H1 (cell line): ENCODE results near the gene TECPR2. TPM values are rescaled to one million over a fixed set of nuclear protein-coding genes. Genes with fewer than 3 reads are reported as not detected.

Source experiments
- CTCF ChIA-PET: fragments of 300-600 bp; sonication (Branson Sonifier 250); formaldehyde crosslinking; loops from one replicate; lab custom pipeline; 2021; ENCODE audit not compliant: partially characterized antibody; lab: Charles Lee
- POLR2A ChIA-PET: fragments of 300-600 bp; sonication (Branson Sonifier 250); formaldehyde crosslinking; loops from one replicate; lab custom pipeline; 2021; ENCODE audit warnings: inconsistent platforms; ENCODE audit not compliant: partially characterized antibody; lab: Charles Lee
- DNase-seq, 2 experiments: peaks; one replicate each; pipeline versions ENCODE4 v3.0.0 to v3.0.0-alpha.2; 2010 to 2022; ENCODE audit warnings: low spot score in 2 of 2, low read depth in 1 of 2, mixed read lengths in 1 of 2
- FAIRE-seq: peaks from 2 replicates; lab custom pipeline; 2011; peaks lifted over from hg19 to GRCh38; lab: Jason Lieb, UNC
- H2AFZ ChIP-seq: 2 replicates; pipeline ENCODE4 v1.8.1; 2012; ENCODE audit warnings: low read length, inconsistent platforms
- H2AK5ac ChIP-seq: 2 replicates; pipeline ENCODE4 v1.6.1; 2013; ENCODE audit warnings: low read depth, low read length
- H2BK120ac ChIP-seq: replicated peaks from 2 replicates; pipeline ENCODE3; 2013; ENCODE audit warnings: low read depth, low read length, inconsistent platforms
- H2BK12ac ChIP-seq: 2 replicates; pipeline ENCODE4 v1.6.1; 2013; ENCODE audit warnings: low read depth, low read length
- H2BK15ac ChIP-seq: 2 replicates; pipeline ENCODE4 v1.6.1; 2013; ENCODE audit warnings: low read length
- H2BK20ac ChIP-seq: 2 replicates; pipeline ENCODE4 v1.6.1; 2013; ENCODE audit warnings: low read length
- H2BK5ac ChIP-seq: 2 replicates; pipeline ENCODE4 v1.6.1; 2013; ENCODE audit warnings: low read depth, low read length
- H3K14ac ChIP-seq: 2 replicates; pipeline ENCODE4 v1.6.1; 2013; ENCODE audit warnings: inconsistent platforms; ENCODE audit not compliant: insufficient read length
- H3K18ac ChIP-seq: 2 replicates; pipeline ENCODE4 v1.6.1; 2013; ENCODE audit warnings: low read length; ENCODE audit errors: extremely low read depth
- H3K23ac ChIP-seq: 2 replicates; pipeline ENCODE4 v1.6.1; 2013; ENCODE audit warnings: inconsistent platforms; ENCODE audit not compliant: insufficient read length
- H3K23me2 ChIP-seq: 2 replicates; pipeline ENCODE4 v1.6.1; 2013; ENCODE audit warnings: low read depth, low read length
- H3K27ac ChIP-seq: 2 replicates; pipeline ENCODE4 v1.6.1; 2011; ENCODE audit warnings: low read depth, low read length, inconsistent platforms
- H3K27me3 ChIP-seq, 4 experiments: replicated peaks in 1 of 4; 1 replicate in 1 of 4; 2 replicates in 3 of 4; pipeline versions ENCODE4 v1.6.1 to v1.8.1; 2011 to 2013; ENCODE audit warnings: low read length in 3 of 4, mild to moderate bottlenecking in 3 of 4, inconsistent platforms in 2 of 4, mixed read lengths in 2 of 4, moderate library complexity in 1 of 4; ENCODE audit not compliant: control insufficient read depth in 3 of 4, insufficient read depth in 3 of 4; ENCODE audit errors: extremely low read depth in 1 of 4
- H3K36me3 ChIP-seq, 4 experiments: 2 replicates each; pipeline versions ENCODE4 v1.6.1 to v1.8.1; 2011 to 2013; ENCODE audit warnings: mild to moderate bottlenecking in 4 of 4, low read length in 3 of 4, moderate library complexity in 2 of 4, control low read depth in 1 of 4, inconsistent platforms in 1 of 4; ENCODE audit not compliant: insufficient read depth in 4 of 4, control insufficient read depth in 2 of 4
- H3K4ac ChIP-seq: replicated peaks from 2 replicates; pipeline ENCODE3; 2013; ENCODE audit warnings: low read length, low read depth, mixed read lengths, inconsistent platforms; ENCODE audit not compliant: insufficient read length
- H3K4me1 ChIP-seq, 4 experiments: replicated peaks in 1 of 4; 1 replicate in 1 of 4; 2 replicates in 3 of 4; pipeline versions ENCODE4 v1.6.1 to v1.8.1; 2011 to 2013; ENCODE audit warnings: low read length in 3 of 4, inconsistent platforms in 2 of 4, mixed read lengths in 1 of 4; ENCODE audit not compliant: insufficient read depth in 4 of 4, control insufficient read depth in 3 of 4
- H3K4me2 ChIP-seq, 2 experiments: 2 replicates each; pipeline versions ENCODE4 v1.6.1 to v1.8.1; 2011 to 2013; ENCODE audit warnings: low read depth in 2 of 2, low read length in 2 of 2, control low read depth in 1 of 2, inconsistent platforms in 1 of 2, mild to moderate bottlenecking in 1 of 2; ENCODE audit not compliant: insufficient read depth in 1 of 2
- H3K4me3 ChIP-seq, 4 experiments: fragments of 200-600, 300-600 bp in 1 of 4; sonication (generic), shearing (Covaris generic), sonication (Bioruptor Twin) in 1 of 4; 2 replicates each; pipeline versions ENCODE4 v1.5.1 to v1.8.1; 2011 to 2016; ENCODE audit warnings: low read length in 4 of 4, low read depth in 3 of 4, control low read depth in 2 of 4, inconsistent platforms in 2 of 4, mild to moderate bottlenecking in 2 of 4, mixed read lengths in 1 of 4, moderate library complexity in 1 of 4; ENCODE audit not compliant: insufficient read depth in 2 of 4; ENCODE audit errors: extremely low read depth in 1 of 4
- H3K56ac ChIP-seq: replicated peaks from 2 replicates; pipeline ENCODE3; 2013; ENCODE audit warnings: low read depth, mild to moderate bottlenecking, mixed read lengths, low read length, inconsistent platforms; ENCODE audit not compliant: insufficient read length
- H3K79me1 ChIP-seq: 2 replicates; pipeline ENCODE4 v1.6.1; 2013; ENCODE audit warnings: low read depth, low read length, control low read depth
- H3K79me2 ChIP-seq, 2 experiments: 2 replicates each; pipeline versions ENCODE4 v1.6.1 to v1.8.1; 2012 to 2013; ENCODE audit warnings: low read length in 2 of 2, mild to moderate bottlenecking in 2 of 2, inconsistent platforms in 1 of 2; ENCODE audit not compliant: insufficient read depth in 2 of 2, control insufficient read depth in 1 of 2
- H3K9ac ChIP-seq, 4 experiments: replicated peaks in 1 of 4; 1 replicate in 1 of 4; 2 replicates in 3 of 4; pipeline versions ENCODE4 v1.6.1 to v1.8.1; 2011 to 2013; ENCODE audit warnings: low read depth in 3 of 4, low read length in 3 of 4, control low read depth in 2 of 4, mild to moderate bottlenecking in 2 of 4, moderate library complexity in 2 of 4, inconsistent platforms in 1 of 4; ENCODE audit errors: extremely low read depth in 1 of 4
- H3K9me3 ChIP-seq, 2 experiments: 2 replicates each; pipeline versions ENCODE4 v1.6.1 to v1.8.1; 2012 to 2013; ENCODE audit warnings: mild to moderate bottlenecking in 2 of 2, moderate library complexity in 2 of 2, control low read depth in 1 of 2, inconsistent platforms in 1 of 2, low read depth in 1 of 2, low read length in 1 of 2, mixed read lengths in 1 of 2; ENCODE audit not compliant: insufficient read depth in 2 of 2
- H4K20me1 ChIP-seq, 2 experiments: replicated peaks in 1 of 2; 2 replicates each; pipeline versions ENCODE3 to v1.8.1; 2011 to 2013; ENCODE audit warnings: inconsistent platforms in 2 of 2, low read length in 2 of 2, mild to moderate bottlenecking in 1 of 2; ENCODE audit not compliant: insufficient read depth in 2 of 2, control insufficient read depth in 1 of 2
- H4K5ac ChIP-seq: 2 replicates; pipeline ENCODE4 v1.6.1; 2013; ENCODE audit warnings: low read length, low read depth, mixed read lengths, inconsistent platforms; ENCODE audit not compliant: insufficient read length
- H4K8ac ChIP-seq: 2 replicates; pipeline ENCODE4 v1.8.0; 2013; ENCODE audit warnings: mild to moderate bottlenecking, moderate library complexity, low read length, inconsistent platforms; ENCODE audit not compliant: insufficient read depth; ENCODE audit errors: extremely low read depth
- H4K91ac ChIP-seq: replicated peaks from 2 replicates; pipeline ENCODE3; 2013; ENCODE audit warnings: low read length, mixed read lengths, inconsistent platforms; ENCODE audit not compliant: insufficient read length
- ASH2L ChIP-seq: fragments of 200-600, 300-600 bp; sonication (generic); IDR thresholded peaks from one replicate; pipeline ENCODE4 v1.7.1; 2017; ENCODE audit warnings: low read length
- BCL11A ChIP-seq, 2 experiments: IDR thresholded peaks; one replicate each; pipeline ENCODE4 v1.6.1; 2011; ENCODE audit warnings: low read depth in 2 of 2, low read length in 2 of 2, mild to moderate bottlenecking in 2 of 2
- E2F6 ChIP-seq: IDR thresholded peaks from 2 replicates; pipeline ENCODE4 v1.6.1; 2012; ENCODE audit warnings: inconsistent platforms
- JUND ChIP-seq: IDR thresholded peaks from 2 replicates; pipeline ENCODE4 v1.6.1; 2011; ENCODE audit warnings: mild to moderate bottlenecking, improper control_type of control experiment, low read length
- POLR2A ChIP-seq, 2 experiments: IDR thresholded peaks; 1 replicate in 1 of 2; 2 replicates in 1 of 2; pipeline ENCODE4 v1.6.1; 2011; ENCODE audit warnings: low read depth in 2 of 2, low read length in 2 of 2, mild to moderate bottlenecking in 2 of 2; ENCODE audit errors: control extremely low read depth in 1 of 2
- RFX5 ChIP-seq: IDR thresholded peaks from 2 replicates; pipeline ENCODE4 v1.6.1; 2011; ENCODE audit warnings: low read depth, low read length, improper control_type of control experiment, borderline replicate concordance
- RXRA ChIP-seq: IDR thresholded peaks from 2 replicates; pipeline ENCODE4 v1.6.1; 2011; ENCODE audit warnings: low read depth, mild to moderate bottlenecking, low read length, moderate library complexity; ENCODE audit not compliant: insufficient read depth
- SP1 ChIP-seq: IDR thresholded peaks from 2 replicates; pipeline ENCODE4 v1.6.1; 2011; ENCODE audit warnings: low read depth, low read length
- SP2 ChIP-seq: IDR thresholded peaks from 2 replicates; pipeline ENCODE4 v1.6.1; 2012; ENCODE audit warnings: mild to moderate bottlenecking, low read length, inconsistent platforms
- TBP ChIP-seq: IDR thresholded peaks from 2 replicates; pipeline ENCODE4 v1.6.1; 2011; ENCODE audit warnings: low read depth, low read length, improper control_type of control experiment
- ZNF274 ChIP-seq: IDR thresholded peaks from 2 replicates; pipeline ENCODE4 v1.7.0; 2012; ENCODE audit warnings: low read length, borderline replicate concordance; ENCODE audit errors: extremely low read depth
- WGBS, 2 experiments: shearing (Covaris generic) in 1 of 2; methylation state at CpG; one replicate each; pipeline versions ENCODE4 v1.1.6 to v1.1.7; 2013 to 2015; ENCODE audit warnings: low lambda C conversion rate in 2 of 2, mixed read lengths in 2 of 2, inconsistent platforms in 1 of 2, low coverage in 1 of 2, missing lambda C conversion rate in 1 of 2; ENCODE audit not compliant: insufficient replicate concordance in 2 of 2, insufficient coverage in 1 of 2, insufficient read length in 1 of 2; ENCODE audit errors: extremely low coverage in 1 of 2, missing lambda C conversion rate in 1 of 2; 5-methylcytosine and 5-hydroxymethylcytosine counted together
- polyA plus RNA-seq, 7 experiments: library from polyadenylated mRNA; depleted of rRNA in 3 of 7; stranded (reverse) in 5 of 7; unstranded in 2 of 7; fragments of >200 nt in 5 of 7; fragments of 200-250 nt in 2 of 7; gene quantifications; 1 replicate in 5 of 7; 2 replicates in 1 of 7; 4 replicates in 1 of 7; pipeline versions ENCODE4 v1.2.1 to v1.2.3, GENCODE V29; 2011 to 2013; ENCODE audit warnings: missing spikeins in 2 of 7, mixed read lengths in 2 of 7
- total RNA-seq: library from RNA; stranded (reverse); fragmentation: NEBNext Ultra II Directional; extraction: Animal tissue kit (Norgen Biotek cat#: 25700); gene quantifications from 2 replicates; pipeline ENCODE4 v1.2.1, GENCODE V29; 2021

Gene TECPR2
- total and polyA plus RNA-seq, 2 of the 8 experiments (the other 6 are each of a cell fraction or from before 2014, with no cell fraction given) = 6.8 to 19.4 TPM

DNA sequence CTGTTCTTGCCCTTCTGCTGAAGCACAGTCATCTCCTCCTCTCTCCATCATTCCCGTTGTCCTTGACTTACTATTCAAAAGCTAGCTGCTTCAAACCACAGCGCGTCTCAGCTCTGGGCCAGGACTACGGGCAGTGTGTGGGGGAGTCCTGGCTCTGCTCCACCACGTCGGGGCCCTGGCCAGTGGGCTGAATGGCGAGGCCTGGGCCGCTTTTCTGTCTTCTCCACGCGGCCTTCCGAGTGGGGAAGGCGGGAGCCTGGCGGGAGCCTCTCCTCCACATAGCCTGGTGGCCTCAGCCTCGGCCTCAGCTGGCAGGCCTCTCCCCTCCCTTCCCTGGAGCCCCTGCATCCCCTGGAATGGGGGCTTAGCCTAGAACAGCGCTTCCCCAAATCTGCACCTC is 130.4 kb downstream of the TECPR2 start:
- FAIRE-seq (no peak), DNase-seq (no peak)
- no peak overlapping the region for H2BK5ac ChIP-seq
- H2AFZ ChIP-seq = no peak overlapping the region
- H3K23ac ChIP-seq = no peak overlapping the region
- no peak overlapping the region for H3K4ac ChIP-seq
- H3K4me2 ChIP-seq = no peak overlapping the region
- no peaks in the 10 kb centered on the region for H3K4me1 ChIP-seq
- TF ChIP-seq SP1 (no peak), POLR2A (IDR thresholded peaks at IDR 0.05; ENCODE audit: control extremely low read depth in 1 of 2, low read depth in 2 of 2, low read length in 2 of 2) (no peak), JUND (no peak), SP2 (no peak), TBP (no peak), BCL11A (IDR thresholded peaks at IDR 0.05; ENCODE audit: low read depth in 2 of 2, low read length in 2 of 2) (no peak), E2F6 (no peak), ZNF274 (no peak), RFX5 (no peak), RXRA (no peak), ASH2L (no peak)
- peaks cover 0 to 2% of the 10 kb centered on the region in 2 experiments for H4K20me1 ChIP-seq
- no peak overlapping the region for H3K4me3 ChIP-seq
- H2AK5ac ChIP-seq = no peak overlapping the region
- H3K27ac ChIP-seq = no peak overlapping the region
- no peak overlapping the region for H4K8ac ChIP-seq
- H3K36me3 ChIP-seq = 0 out of 8 replicates have a peak, but pooled peaks cover 0 to 2% (median 0%) of the 10 kb centered on the region in 4 experiments
- no peaks in the 10 kb centered on the region for H3K23me2 ChIP-seq
- H3K79me2 ChIP-seq = no peaks in the 10 kb centered on the region
- no peak overlapping the region for H4K91ac ChIP-seq
- H4K5ac ChIP-seq = no peak overlapping the region
- H3K14ac ChIP-seq = no peak overlapping the region
- H3K9ac ChIP-seq = no peak overlapping the region
- no peak overlapping the region for H2BK15ac ChIP-seq
- POLR2A ChIA-PET = no interaction called here
- CTCF ChIA-PET = interaction anchor here (0.5 to 3.3 kb wide), 6 partner anchors 8 to 533 kb away, joined by 3 to 13 read pairs (median 4); no protein-coding TSS in a partner anchor
- WGBS, 2 experiments = 96% methylated on average over 15 of the region's 15 CpGs; no CpG with 5 or more reads in 1 of the 2 experiments
- no peak overlapping the region for H2BK120ac ChIP-seq
- H3K79me1 ChIP-seq = no peaks in the 10 kb centered on the region
- no peak overlapping the region for H3K56ac ChIP-seq
- H3K18ac ChIP-seq = no peak overlapping the region
- no peak overlapping the region for H2BK20ac ChIP-seq
- no peaks in the 10 kb centered on the region for H3K27me3 ChIP-seq
- no peaks in the 10 kb centered on the region for H3K9me3 ChIP-seq
- H2BK12ac ChIP-seq = no peak overlapping the region
